NK-92 (cell line): ENCODE data around the gene CELF5.
"Not testable (repeated sequence)": the region's sequence is repeated elsewhere in the genome, so short reads cannot be mapped to it uniquely, and the experiment has no call there.

Experiments
- DNase-seq: peaks from one replicate; lab custom pipeline; 2025; ENCODE audit not compliant: unreplicated experiment; lab: John Stamatoyannopoulos, UW

CELF5 gene

GRCh38 chr19:3206216-3206953, 18.1 kb upstream of the CELF5 start:
- DNase-seq: no peak

DNA sequence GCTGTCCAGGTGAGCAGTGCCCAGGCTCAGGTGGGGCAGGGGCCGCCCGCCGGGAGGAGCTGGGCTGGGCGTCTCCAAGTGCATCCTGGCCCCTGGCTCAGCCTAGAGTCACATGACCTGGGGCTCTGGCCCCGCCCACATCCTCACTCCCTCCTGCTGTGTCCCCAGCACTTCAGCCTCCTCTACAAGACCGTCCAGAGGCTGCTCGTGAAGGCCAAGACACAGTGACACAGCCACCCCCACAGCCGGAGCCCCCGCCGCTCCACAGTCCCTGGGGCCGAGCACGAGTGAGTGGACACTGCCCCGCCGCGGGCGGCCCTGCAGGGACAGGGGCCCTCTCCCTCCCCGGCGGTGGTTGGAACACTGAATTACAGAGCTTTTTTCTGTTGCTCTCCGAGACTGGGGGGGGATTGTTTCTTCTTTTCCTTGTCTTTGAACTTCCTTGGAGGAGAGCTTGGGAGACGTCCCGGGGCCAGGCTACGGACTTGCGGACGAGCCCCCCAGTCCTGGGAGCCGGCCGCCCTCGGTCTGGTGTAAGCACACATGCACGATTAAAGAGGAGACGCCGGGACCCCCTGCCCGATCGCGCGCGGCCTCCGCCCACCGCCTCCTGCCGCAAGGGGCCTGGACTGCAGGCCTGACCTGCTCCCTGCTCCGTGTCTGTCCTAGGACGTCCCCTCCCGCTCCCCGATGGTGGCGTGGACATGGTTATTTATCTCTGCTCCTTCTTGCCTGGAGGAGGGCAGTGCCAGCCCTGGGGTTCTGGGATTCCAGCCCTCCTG, 16.8 kb upstream of the CELF5 start:
- DNase-seq: no peak

- DNase-seq: no peak
Measured at GRCh38 chr19:3208317-3209207, 15.9 kb upstream of the CELF5 start.

DNA sequence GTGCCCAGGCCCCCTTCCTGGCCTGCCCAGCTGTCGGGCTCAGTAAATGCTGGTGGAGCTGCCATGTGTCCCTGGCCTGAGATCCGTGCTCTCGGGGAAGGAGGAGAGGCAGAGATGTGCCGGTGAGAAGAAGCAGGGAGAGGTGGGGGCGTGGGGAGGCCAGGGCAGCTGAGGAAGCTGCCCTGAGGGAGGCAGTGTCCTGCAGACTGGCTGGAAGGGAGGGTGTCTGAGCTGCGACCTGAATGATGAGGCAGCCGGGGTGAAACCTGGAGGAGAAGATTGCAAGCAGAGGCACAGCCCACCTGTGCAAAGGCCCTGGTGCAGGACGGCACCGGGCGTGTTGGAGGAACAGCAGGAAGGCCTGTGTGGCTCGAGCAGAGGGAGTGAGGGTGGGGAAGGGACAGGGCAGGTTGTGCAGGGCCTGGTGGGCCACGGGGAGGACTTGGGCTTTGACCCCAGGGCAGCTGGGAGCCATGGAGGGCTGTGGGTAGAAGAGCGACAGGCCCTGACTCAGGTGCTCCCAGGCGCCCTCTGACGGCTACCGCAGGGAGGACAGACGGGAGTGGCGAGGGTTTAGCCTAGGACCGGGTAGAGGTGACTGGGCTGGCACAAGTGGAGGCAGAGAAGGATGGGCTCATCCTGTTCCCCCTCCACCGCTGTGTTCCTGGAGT, 14.0 kb upstream of the CELF5 start:
- no peak for DNase-seq

DNA sequence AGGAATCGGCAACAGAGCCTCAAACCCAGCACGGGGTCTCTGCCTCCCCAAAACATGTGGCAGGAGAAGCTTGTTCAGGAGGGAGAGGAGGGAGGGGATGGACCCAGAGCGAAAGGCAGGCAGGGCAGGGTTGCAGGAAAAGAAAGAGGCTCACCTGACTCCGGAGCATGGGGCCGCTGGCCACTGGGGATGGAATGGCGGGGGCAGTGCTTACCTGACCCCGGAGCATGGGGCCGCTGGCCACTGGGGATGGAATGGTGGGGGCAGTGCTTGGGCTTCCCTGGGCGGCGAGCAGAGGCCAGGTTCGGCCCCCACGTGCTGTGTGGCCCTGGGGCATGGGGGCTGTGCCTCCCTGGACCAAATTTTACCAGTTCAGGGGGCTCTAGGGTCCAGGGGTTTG, 13.3 kb upstream of the CELF5 start:
- DNase-seq: no peak

DNA sequence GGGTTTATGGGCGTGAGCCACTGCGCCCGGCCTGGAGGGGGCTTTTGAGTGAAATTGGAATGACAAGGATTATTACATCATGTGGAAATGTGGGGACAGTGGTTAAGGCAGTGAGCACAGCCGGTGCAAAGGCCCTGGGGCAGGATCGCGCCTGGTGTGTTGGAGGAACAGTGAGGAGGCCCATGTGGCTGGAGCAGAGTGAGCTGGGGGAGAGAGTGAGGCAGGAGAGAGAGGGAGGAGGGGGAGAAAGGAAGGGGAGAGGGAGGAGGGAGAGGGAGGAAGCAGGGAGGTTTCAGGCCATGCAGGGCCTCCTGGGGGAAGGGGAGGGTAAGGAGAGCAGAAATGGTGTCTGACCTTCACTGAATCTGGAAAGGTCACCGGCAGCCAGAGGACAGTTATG, 11.3 kb upstream of the CELF5 start:
- no peak for DNase-seq

DNA sequence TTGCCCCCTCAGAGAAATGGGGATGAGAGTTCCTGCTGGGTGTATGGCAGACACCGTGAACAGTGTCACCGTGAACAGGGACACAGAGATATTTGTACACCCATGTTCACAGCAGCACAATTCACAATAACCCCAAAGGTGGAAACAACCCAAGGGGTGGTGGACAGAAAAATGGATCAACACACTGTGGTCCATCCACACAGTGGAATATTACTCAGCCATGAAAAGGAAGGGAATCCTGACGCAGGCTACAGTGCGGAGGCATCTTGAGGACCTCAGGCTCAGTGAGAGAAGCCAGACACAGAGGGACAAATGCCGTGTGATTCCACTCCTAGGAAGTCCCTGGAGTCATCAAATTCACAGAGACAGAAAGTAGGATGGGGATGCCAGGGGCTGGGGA, 7.6 kb upstream of the CELF5 start:
- no peak for DNase-seq

DNA sequence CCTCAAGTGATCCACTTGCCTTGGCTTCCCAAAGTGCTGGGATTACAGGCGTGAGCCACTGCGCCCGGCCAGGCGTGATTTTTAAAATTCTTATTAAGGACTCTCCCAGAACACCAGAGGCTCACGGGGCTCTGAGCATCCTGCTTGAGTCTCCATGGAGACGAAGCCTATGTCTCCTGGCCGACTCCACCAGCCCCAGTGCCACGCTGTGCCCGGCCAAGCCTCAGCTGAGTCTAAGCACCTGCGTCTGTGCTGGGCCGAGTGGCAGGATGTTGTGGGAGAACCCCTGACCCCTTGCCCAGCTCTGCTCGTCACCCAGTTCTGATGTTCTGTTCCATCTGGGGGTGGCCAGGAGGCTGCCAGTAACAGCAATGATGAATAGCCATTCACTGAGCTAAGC, 3.9 kb upstream of the CELF5 start:
- DNase-seq: no peak

GRCh38 chr19:3221576-3221975, 2.9 kb upstream of the CELF5 start:
- not testable (repeated sequence) for DNase-seq

DNA sequence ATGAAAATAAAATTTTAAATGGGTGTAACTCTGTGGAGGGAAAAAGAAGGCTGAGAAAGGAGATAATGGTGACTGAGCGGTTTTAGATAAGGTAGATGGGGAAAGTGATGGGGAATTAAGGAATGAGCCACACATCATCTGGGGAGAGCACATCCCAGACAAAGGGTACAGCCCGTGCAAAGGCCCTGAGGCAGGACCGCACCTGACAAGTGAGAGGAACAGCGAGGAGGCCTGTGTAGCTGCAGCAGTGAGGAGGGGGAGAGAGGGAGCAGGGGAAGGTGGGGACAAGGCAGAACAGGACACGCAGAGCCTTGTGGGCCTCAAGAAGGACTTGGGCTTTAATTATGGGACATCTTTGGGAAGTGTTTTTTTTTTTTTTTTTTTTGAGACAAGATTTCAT, 1.8 kb upstream of the CELF5 start:
- DNase-seq: no peak

GRCh38 chr19:3225169-3225485, 666 bp downstream of the CELF5 start:
- DNase-seq: no peak

DNA sequence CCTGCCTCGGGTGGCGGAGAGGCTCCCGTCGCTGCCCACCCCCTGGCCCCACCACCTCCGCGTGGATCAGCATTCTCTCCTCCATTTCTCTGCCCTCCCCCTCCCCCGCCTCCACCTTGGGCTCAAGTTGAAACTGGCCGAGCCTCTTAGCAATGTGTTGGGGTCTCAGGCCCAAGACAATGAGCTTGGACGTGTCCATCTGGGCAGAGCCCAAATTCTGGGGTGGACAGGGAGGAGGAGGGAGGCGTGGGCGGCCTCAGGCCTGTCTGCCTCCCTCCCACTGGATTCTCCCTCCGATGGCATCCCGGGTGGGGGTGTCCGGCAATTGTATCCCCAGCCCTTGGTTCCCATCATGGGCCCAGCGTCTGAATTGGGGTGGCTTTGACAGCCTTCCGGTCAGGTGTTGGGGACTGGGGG, 1.2 kb downstream of the CELF5 start:
- DNase-seq: no peak

- no peak for DNase-seq
Measured at GRCh38 chr19:3227054-3227626, 2.7 kb downstream of the CELF5 start.

- no peak for DNase-seq
Measured at GRCh38 chr19:3229346-3229743, 4.9 kb downstream of the CELF5 start.

- DNase-seq: no peak
Measured at GRCh38 chr19:3229888-3230496, 5.5 kb downstream of the CELF5 start.

DNA sequence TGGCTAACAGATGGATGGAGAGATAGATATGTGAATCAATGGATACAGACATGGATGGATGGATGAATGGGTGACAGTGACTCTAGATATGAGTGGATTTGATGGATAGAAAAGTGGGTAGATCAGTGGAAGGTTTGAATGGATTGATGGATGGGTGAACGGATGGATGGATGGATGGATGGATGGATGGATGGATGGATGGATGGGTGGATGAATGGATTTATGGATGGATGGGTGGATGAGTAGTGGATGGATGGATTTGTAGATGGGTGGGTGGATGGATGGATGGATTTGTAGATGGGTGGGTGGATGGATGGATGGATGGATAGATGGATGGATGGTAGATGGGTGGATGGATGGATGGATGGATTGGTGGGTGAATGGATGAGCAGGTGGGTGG, 6.8 kb downstream of the CELF5 start:
- DNase-seq: no peak

- no peak for DNase-seq
Measured at GRCh38 chr19:3233116-3233515, 8.7 kb downstream of the CELF5 start.

DNA sequence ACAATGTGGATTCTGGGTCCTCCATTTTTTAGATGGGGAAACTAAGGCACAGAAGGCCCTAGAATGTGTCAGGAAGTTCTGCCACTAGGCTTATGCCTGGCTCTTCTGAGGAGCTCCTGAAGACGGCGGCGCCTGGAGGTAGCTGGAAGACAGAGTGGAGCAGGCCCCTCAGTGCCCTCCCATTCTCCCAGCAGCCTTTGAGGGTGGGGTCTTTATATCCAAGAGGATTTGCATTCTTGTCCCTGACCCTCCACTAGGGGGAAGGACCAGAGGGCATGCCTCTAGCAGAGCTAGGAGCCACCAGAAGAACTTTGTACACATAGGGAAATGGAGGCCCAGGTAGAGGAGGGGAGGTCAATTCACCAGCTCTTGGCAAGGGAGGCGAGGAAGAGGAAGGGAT, 9.4 kb downstream of the CELF5 start:
- no peak for DNase-seq

DNA sequence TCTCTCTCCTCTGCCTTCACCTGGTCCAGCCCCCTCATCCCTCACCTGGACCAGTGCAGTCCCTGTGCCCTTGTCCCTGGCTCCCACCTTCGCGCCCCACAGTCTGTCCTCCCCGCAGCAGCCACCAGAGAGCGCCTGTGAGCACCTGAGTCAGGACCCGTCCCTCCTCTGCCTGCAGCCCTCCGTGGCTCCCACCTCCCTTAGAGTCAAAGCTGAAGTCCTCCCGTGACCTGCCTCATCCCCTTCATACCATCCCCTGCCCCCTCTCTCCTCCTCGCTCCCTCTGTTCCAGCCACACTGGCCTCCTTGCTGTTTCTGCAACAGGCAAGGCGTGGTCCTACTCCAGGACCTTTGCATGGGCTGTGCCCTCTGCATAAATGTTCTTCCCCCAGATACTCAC, 10.3 kb downstream of the CELF5 start:
- DNase-seq: no peak

- DNase-seq: not testable (repeated sequence)
Measured at GRCh38 chr19:3235604-3236003, 11.1 kb downstream of the CELF5 start.
